Measurements from ENCODE around the gene PSMC4. TPM values are rescaled to one million over a fixed set of nuclear protein-coding genes. Genes with fewer than 3 reads are reported as not detected.
A peak's percentile ranks its signal among the peaks of the same experiment; 100 is the strongest.

Gene PSMC4
- total RNA-seq, 1 experiment from 2014 or later: 99.7 TPM

GRCh38 chr19:39987167-39987566, 16.2 kb downstream of the PSMC4 start:
- Histone ChIP-seq H3K4me1 (ENCODE audit: low read length) (no peaks in the 10 kb centered on the region), H3K27ac (ENCODE audit: low read length) (no peak overlapping the region), H3K9me2 (replicated peaks; ENCODE audit: insufficient read depth, low read length) (no peaks in the 10 kb centered on the region), H3K4me3 (ENCODE audit: low read length) (no peak overlapping the region), H3K36me3 (ENCODE audit: insufficient read depth, low read length) (peaks cover 22% of the 10 kb centered on the region), H2AFZ (ENCODE audit: low read length) (no peak overlapping the region), H3K9ac (ENCODE audit: low read length) (no peak overlapping the region), H3K79me2 (ENCODE audit: low read length) (peaks cover 86% of the 10 kb centered on the region), H3K27me3 (ENCODE audit: low read length) (no peaks in the 10 kb centered on the region), H4K20me1 (ENCODE audit: insufficient read depth, low read depth, low read length) (no peaks in the 10 kb centered on the region), H3K9me3 (ENCODE audit: low read length) (peaks cover 39% of the 10 kb centered on the region), H3K4me2 (ENCODE audit: low read depth, low read length, poor library complexity, severe bottlenecking) (no peak overlapping the region)
- no peak for DNase-seq

DNA sequence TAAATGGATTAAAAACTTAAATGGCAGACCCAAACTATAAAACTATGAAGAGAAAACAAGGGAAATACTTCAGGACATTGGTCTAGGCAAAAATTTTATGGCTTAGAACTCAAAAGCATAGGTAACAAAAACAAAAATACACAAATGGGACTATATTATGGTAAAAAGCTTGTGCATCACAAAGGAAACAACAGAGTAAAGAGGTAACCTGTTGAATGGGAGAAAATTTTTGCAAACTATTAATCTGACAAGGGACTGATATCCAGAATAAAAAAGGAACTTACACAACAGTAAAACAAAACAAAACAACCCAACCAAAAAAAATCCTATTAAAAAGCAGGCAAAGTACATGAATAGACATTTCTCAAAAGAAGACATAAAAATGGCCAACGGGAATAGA, 16.6 kb downstream of the PSMC4 start:
- no peaks in the 10 kb centered on the region for H3K4me1 ChIP-seq (ENCODE audit: low read length)
- no peak overlapping the region for H3K4me2 ChIP-seq (ENCODE audit: low read depth, low read length, poor library complexity, severe bottlenecking)
- H3K79me2 ChIP-seq (ENCODE audit: low read length): peaks cover 86% of the 10 kb centered on the region
- peaks cover 39% of the 10 kb centered on the region for H3K9me3 ChIP-seq (ENCODE audit: low read length)
- no peak for DNase-seq
- no peak overlapping the region for H3K27ac ChIP-seq (ENCODE audit: low read length)
- H2AFZ ChIP-seq (ENCODE audit: low read length): no peak overlapping the region
- H4K20me1 ChIP-seq (ENCODE audit: insufficient read depth, low read depth, low read length): no peaks in the 10 kb centered on the region
- no peak overlapping the region for H3K9ac ChIP-seq (ENCODE audit: low read length)
- H3K4me3 ChIP-seq (ENCODE audit: low read length): no peak overlapping the region
- no peaks in the 10 kb centered on the region for H3K9me2 ChIP-seq (replicated peaks; ENCODE audit: insufficient read depth, low read length)
- no peaks in the 10 kb centered on the region for H3K27me3 ChIP-seq (ENCODE audit: low read length)
- peaks cover 18% of the 10 kb centered on the region for H3K36me3 ChIP-seq (ENCODE audit: insufficient read depth, low read length)

GRCh38 chr19:39993605-39994004, 22.6 kb downstream of the PSMC4 start:
- Histone ChIP-seq H3K4me3 (ENCODE audit: low read length) (no peak overlapping the region), H3K9ac (ENCODE audit: low read length) (no peak overlapping the region), H3K79me2 (ENCODE audit: low read length) (peaks cover 84% of the 10 kb centered on the region), H3K27me3 (ENCODE audit: low read length) (no peaks in the 10 kb centered on the region), H3K9me3 (ENCODE audit: low read length) (peaks cover 12% of the 10 kb centered on the region), H2AFZ (ENCODE audit: low read length) (no peak overlapping the region), H4K20me1 (ENCODE audit: insufficient read depth, low read depth, low read length) (no peaks in the 10 kb centered on the region), H3K36me3 (ENCODE audit: insufficient read depth, low read length) (peaks cover 11% of the 10 kb centered on the region; the same call in 1 of the 2 replicates), H3K4me2 (ENCODE audit: low read depth, low read length, poor library complexity, severe bottlenecking) (no peak overlapping the region), H3K27ac (ENCODE audit: low read length) (no peak overlapping the region), H3K9me2 (replicated peaks; ENCODE audit: insufficient read depth, low read length) (no peaks in the 10 kb centered on the region), H3K4me1 (ENCODE audit: low read length) (peaks cover 17% of the 10 kb centered on the region)
- DNase-seq: no peak

DNA sequence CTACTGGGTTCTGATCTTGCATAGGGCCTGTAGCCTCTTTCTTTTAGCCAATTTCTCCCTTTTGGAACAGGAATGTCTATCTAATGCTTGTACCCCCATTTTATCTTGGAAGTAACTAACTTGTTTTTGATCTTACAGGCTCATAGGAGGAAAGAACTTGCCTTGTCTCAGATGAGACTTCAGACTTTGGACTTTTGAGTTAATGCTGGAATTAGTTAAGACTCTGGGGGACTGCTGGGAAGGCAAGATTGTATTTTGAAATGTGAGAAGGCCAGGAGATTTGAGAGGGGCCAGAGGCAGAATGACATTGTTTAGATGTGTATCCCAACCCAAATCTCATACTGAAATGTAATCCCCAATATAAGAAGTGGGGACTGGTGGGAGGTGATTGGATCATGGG, 23.4 kb downstream of the PSMC4 start:
- H3K79me2 ChIP-seq (ENCODE audit: low read length): peaks cover 79% of the 10 kb centered on the region
- no peak for DNase-seq
- H2AFZ ChIP-seq (ENCODE audit: low read length): no peak overlapping the region
- no peak overlapping the region for H3K27ac ChIP-seq (ENCODE audit: low read length)
- H4K20me1 ChIP-seq (ENCODE audit: insufficient read depth, low read depth, low read length): no peaks in the 10 kb centered on the region
- H3K4me1 ChIP-seq (ENCODE audit: low read length): peaks cover 17% of the 10 kb centered on the region
- no peak overlapping the region for H3K4me3 ChIP-seq (ENCODE audit: low read length)
- peaks cover 11% of the 10 kb centered on the region; the same call in 1 of the 2 replicates for H3K36me3 ChIP-seq (ENCODE audit: insufficient read depth, low read length)
- H3K9me2 ChIP-seq (replicated peaks; ENCODE audit: insufficient read depth, low read length): no peaks in the 10 kb centered on the region
- H3K9me3 ChIP-seq (ENCODE audit: low read length): peaks cover 12% of the 10 kb centered on the region
- no peaks in the 10 kb centered on the region for H3K27me3 ChIP-seq (ENCODE audit: low read length)
- H3K4me2 ChIP-seq (ENCODE audit: low read depth, low read length, poor library complexity, severe bottlenecking): no peak overlapping the region
- no peak overlapping the region for H3K9ac ChIP-seq (ENCODE audit: low read length)

DNA sequence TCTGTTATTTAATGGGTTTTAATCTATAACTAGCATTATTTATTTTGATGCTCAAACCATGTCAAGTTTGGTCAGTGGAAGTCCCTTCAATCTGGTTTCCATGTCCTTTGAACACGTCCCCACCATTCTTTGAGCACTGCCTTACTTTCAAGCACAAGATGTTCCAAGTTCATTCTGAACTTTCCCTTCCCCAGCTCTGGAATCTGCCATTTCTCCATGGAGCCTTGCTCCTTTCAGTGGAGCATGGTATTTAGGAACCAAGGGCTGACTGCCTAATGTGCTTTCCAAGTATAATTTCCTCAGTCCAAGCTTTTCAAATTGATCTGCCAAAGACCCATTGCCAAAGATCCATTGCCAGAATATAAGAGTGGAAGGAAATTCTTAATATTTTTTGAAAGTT, 24.8 kb downstream of the PSMC4 start:
- H3K79me2 ChIP-seq (ENCODE audit: low read length): peaks cover 65% of the 10 kb centered on the region

DNA sequence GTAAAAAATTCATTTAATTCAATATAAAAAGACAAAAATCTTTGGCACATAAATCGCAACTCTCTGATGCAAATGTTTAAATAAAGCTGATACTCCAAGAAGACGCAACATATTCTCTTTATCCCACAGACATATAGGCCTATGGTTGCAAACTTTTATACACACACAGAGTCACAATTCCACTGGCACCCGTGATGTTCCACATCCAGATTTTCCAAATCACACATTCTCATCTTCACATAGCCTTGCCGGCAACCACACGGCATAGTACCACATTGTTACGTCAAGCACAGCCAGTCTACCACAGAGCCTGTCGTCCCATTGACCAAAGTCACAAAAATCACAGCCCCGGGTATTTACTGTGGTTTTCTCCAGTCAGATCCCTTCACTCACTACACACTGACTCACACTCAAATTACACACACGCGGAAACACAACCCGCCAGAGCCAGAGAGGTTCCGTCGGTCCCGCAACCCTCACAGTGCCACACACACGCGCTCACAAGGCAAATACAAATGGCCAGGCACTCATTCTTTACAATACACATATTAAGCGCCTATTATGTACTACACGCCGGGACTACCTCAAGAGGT, 25.3 kb downstream of the PSMC4 start:
- H3K9me2 ChIP-seq (replicated peaks; ENCODE audit: insufficient read depth, low read length): no peaks in the 10 kb centered on the region
- DNase-seq: peak; percentile 76
- H4K20me1 ChIP-seq (ENCODE audit: insufficient read depth, low read depth, low read length): no peaks in the 10 kb centered on the region
- peaks cover 17% of the 10 kb centered on the region for H3K4me1 ChIP-seq (ENCODE audit: low read length)
- peak overlapping the region; percentile 78 for H3K9ac ChIP-seq (ENCODE audit: low read length)
- peak overlapping the region; percentile 21; the same call in 1 of the 2 replicates for H3K27ac ChIP-seq (ENCODE audit: low read length)
- peak overlapping the region; percentile 83 for H3K4me3 ChIP-seq (ENCODE audit: low read length)
- peak overlapping the region; percentile 63 for H2AFZ ChIP-seq (ENCODE audit: low read length)
- peaks cover 9% of the 10 kb centered on the region; the same call in 1 of the 2 replicates for H3K9me3 ChIP-seq (ENCODE audit: low read length)
- peak overlapping the region; percentile 92 for H3K4me2 ChIP-seq (ENCODE audit: low read depth, low read length, poor library complexity, severe bottlenecking)
- H3K36me3 ChIP-seq (ENCODE audit: insufficient read depth, low read length): peaks cover 11% of the 10 kb centered on the region; the same call in 1 of the 2 replicates
- no peaks in the 10 kb centered on the region for H3K27me3 ChIP-seq (ENCODE audit: low read length)
- peaks cover 60% of the 10 kb centered on the region for H3K79me2 ChIP-seq (ENCODE audit: low read length)

More for the DNA sequence above, 24.8 kb downstream of the PSMC4 start:
- Histone ChIP-seq H3K9ac (ENCODE audit: low read length) (peak overlapping the region; percentile 78), H3K9me2 (replicated peaks; ENCODE audit: insufficient read depth, low read length) (no peaks in the 10 kb centered on the region), H3K4me2 (ENCODE audit: low read depth, low read length, poor library complexity, severe bottlenecking) (peak overlapping the region; percentile 92), H3K4me1 (ENCODE audit: low read length) (peaks cover 17% of the 10 kb centered on the region), H3K27ac (ENCODE audit: low read length) (0 out of 2 replicates have a peak overlapping the region, but pooled peaks have one; percentile 21), H4K20me1 (ENCODE audit: insufficient read depth, low read depth, low read length) (no peaks in the 10 kb centered on the region), H3K27me3 (ENCODE audit: low read length) (no peaks in the 10 kb centered on the region), H3K36me3 (ENCODE audit: insufficient read depth, low read length) (peaks cover 11% of the 10 kb centered on the region; the same call in 1 of the 2 replicates), H3K4me3 (ENCODE audit: low read length) (peak overlapping the region; percentile 83), H2AFZ (ENCODE audit: low read length) (no peak overlapping the region), H3K9me3 (ENCODE audit: low read length) (peaks cover 9% of the 10 kb centered on the region; the same call in 1 of the 2 replicates)
- no peak for DNase-seq

GRCh38 chr19:39996811-39997637, 26.1 kb downstream of the PSMC4 start, which contains the start of gene ZNF546:
Gene ZNF546 (plus strand): TSS chr19:39997060. CDS start chr19:39998327, 1,267 bp downstream.
- Histone ChIP-seq H3K4me3 (ENCODE audit: low read length) (peak within 1 kb of the TSS; percentile 83), H3K9ac (ENCODE audit: low read length) (peak within 1 kb of the TSS; percentile 78), H3K27me3 (ENCODE audit: low read length) (no peaks in the 10 kb centered on the region), H4K20me1 (ENCODE audit: insufficient read depth, low read depth, low read length) (no peaks in the 10 kb centered on the region), H3K4me2 (ENCODE audit: low read depth, low read length, poor library complexity, severe bottlenecking) (peak within 1 kb of the TSS; percentile 92), H3K79me2 (ENCODE audit: low read length) (peaks cover 55% of the 10 kb centered on the region), H3K27ac (ENCODE audit: low read length) (peak within 1 kb of the TSS; percentile 54; the same call in 1 of the 2 replicates), H3K9me3 (ENCODE audit: low read length) (peaks cover 9% of the 10 kb centered on the region; the same call in 1 of the 2 replicates), H3K4me1 (ENCODE audit: low read length) (peaks cover 17% of the 10 kb centered on the region), H3K36me3 (ENCODE audit: insufficient read depth, low read length) (peaks cover 11% of the 10 kb centered on the region; the same call in 1 of the 2 replicates), H2AFZ (ENCODE audit: low read length) (peak within 1 kb of the TSS; percentile 81), H3K9me2 (replicated peaks; ENCODE audit: insufficient read depth, low read length) (no peaks in the 10 kb centered on the region)
- DNase-seq: peak; percentile 97
